GM18517 (cell line): ENCODE results near the gene CREB3L2.
"Not testable (repeated sequence)": the region's sequence is repeated elsewhere in the genome, so short reads cannot be mapped to it uniquely, and the experiment has no call there.

Experiments used
- ATAC-seq: cut with Tn5 transposase; IDR thresholded peaks from one replicate; pipeline ENCODE4 v1.9.1; 2021; ENCODE audit warnings: mild to moderate bottlenecking, moderate library complexity; ENCODE audit not compliant: unreplicated experiment

The CREB3L2 gene

GRCh38 chr7:137848095-137848494, 153.8 kb downstream of the CREB3L2 start:
- ATAC-seq: no peak

GRCh38 chr7:137847568-137848050, 154.3 kb downstream of the CREB3L2 start:
- ATAC-seq: no peak

- no peak for ATAC-seq
Measured at GRCh38 chr7:137846827-137847567, 154.9 kb downstream of the CREB3L2 start, which contains the start of gene DGKI. Gene DGKI, minus strand, starts transcription at chr7:137846974.

- no peak for ATAC-seq
Measured at GRCh38 chr7:137846549-137846826, 155.4 kb downstream of the CREB3L2 start.

GRCh38 chr7:137844677-137845425, 157.0 kb downstream of the CREB3L2 start:
- ATAC-seq: no peak

GRCh38 chr7:137839903-137840779, 161.7 kb downstream of the CREB3L2 start:
- no peak for ATAC-seq

GRCh38 chr7:137838706-137839315, 163.1 kb downstream of the CREB3L2 start:
- ATAC-seq: no peak

GRCh38 chr7:137836541-137836940, 165.3 kb downstream of the CREB3L2 start:
- no peak for ATAC-seq

- no peak for ATAC-seq
Measured at GRCh38 chr7:137836113-137836509, 165.8 kb downstream of the CREB3L2 start.

- no peak for ATAC-seq
Measured at GRCh38 chr7:137835486-137836112, 166.3 kb downstream of the CREB3L2 start.

- no peak for ATAC-seq
Measured at GRCh38 chr7:137834552-137834951, 167.3 kb downstream of the CREB3L2 start.

GRCh38 chr7:137832990-137833389, 168.9 kb downstream of the CREB3L2 start:
- not testable (repeated sequence) for ATAC-seq

- no peak for ATAC-seq
Measured at GRCh38 chr7:137832382-137832781, 169.5 kb downstream of the CREB3L2 start.

GRCh38 chr7:137831555-137831954, 170.3 kb downstream of the CREB3L2 start:
- not testable (repeated sequence) for ATAC-seq

- ATAC-seq: no peak
Measured at GRCh38 chr7:137829337-137829992, 172.4 kb downstream of the CREB3L2 start.

GRCh38 chr7:137828456-137828855, 173.4 kb downstream of the CREB3L2 start:
- ATAC-seq: no peak

- ATAC-seq: no peak
Measured at GRCh38 chr7:137825489-137825888, 176.4 kb downstream of the CREB3L2 start.
